ENCODE data around the gene NOX4.
"Not testable (repeated sequence)": the region's sequence is repeated elsewhere in the genome, so short reads cannot be mapped to it uniquely, and the experiment has no call there.

Gene NOX4

GRCh38 chr11:89308272-89308671 is 182.9 kb downstream of the NOX4 start:
- H3K27me3 ChIP-seq (ENCODE audit: control insufficient read depth, insufficient read depth, low read length); H3K36me3 ChIP-seq (ENCODE audit: control insufficient read depth, insufficient read depth, low read length); H3K9me3 ChIP-seq (ENCODE audit: control insufficient read depth, insufficient read depth, low read depth, low read length); H3K9ac ChIP-seq (ENCODE audit: low read length); H3K4me3 ChIP-seq (ENCODE audit: low read depth, low read length); H3K4me1 ChIP-seq (ENCODE audit: control insufficient read depth, insufficient read depth, low read length); H3K27ac ChIP-seq (ENCODE audit: low read depth, low read length): not testable (repeated sequence)

GRCh38 chr11:89303029-89303428 is 188.1 kb downstream of the NOX4 start:
- not testable (repeated sequence) for H3K9me3 ChIP-seq (ENCODE audit: control insufficient read depth, insufficient read depth, low read depth, low read length); H3K4me3 ChIP-seq (ENCODE audit: low read depth, low read length); H3K27ac ChIP-seq (ENCODE audit: low read depth, low read length); H3K9ac ChIP-seq (ENCODE audit: low read length); H3K4me1 ChIP-seq (ENCODE audit: control insufficient read depth, insufficient read depth, low read length); H3K27me3 ChIP-seq (ENCODE audit: control insufficient read depth, insufficient read depth, low read length); H3K36me3 ChIP-seq (ENCODE audit: control insufficient read depth, insufficient read depth, low read length)

GRCh38 chr11:89295023-89295422 is 196.2 kb downstream of the NOX4 start:
- H3K27ac ChIP-seq (ENCODE audit: low read depth, low read length); H3K9ac ChIP-seq (ENCODE audit: low read length): not testable (repeated sequence)

GRCh38 chr11:89293965-89294679 is 197.1 kb downstream of the NOX4 start:
- no peaks in the 10 kb centered on the region for H3K36me3 ChIP-seq (ENCODE audit: control insufficient read depth, insufficient read depth, low read length)
- H3K9ac ChIP-seq (ENCODE audit: low read length): no peak overlapping the region
- no peak overlapping the region for H3K27ac ChIP-seq (ENCODE audit: low read depth, low read length)
- H3K4me1 ChIP-seq (ENCODE audit: control insufficient read depth, insufficient read depth, low read length): 0 out of 2 replicates have a peak, but pooled peaks cover 3% of the 10 kb centered on the region
- H3K4me3 ChIP-seq (ENCODE audit: low read depth, low read length): peak overlapping the region; percentile 61
- H3K9me3 ChIP-seq (ENCODE audit: control insufficient read depth, insufficient read depth, low read depth, low read length): no peaks in the 10 kb centered on the region
- H3K27me3 ChIP-seq (ENCODE audit: control insufficient read depth, insufficient read depth, low read length): no peaks in the 10 kb centered on the region

More at GRCh38 chr11:89295023-89295422, 196.2 kb downstream of the NOX4 start:
- H3K9me3 ChIP-seq (ENCODE audit: control insufficient read depth, insufficient read depth, low read depth, low read length); H3K36me3 ChIP-seq (ENCODE audit: control insufficient read depth, insufficient read depth, low read length); H3K4me1 ChIP-seq (ENCODE audit: control insufficient read depth, insufficient read depth, low read length); H3K27me3 ChIP-seq (ENCODE audit: control insufficient read depth, insufficient read depth, low read length); H3K4me3 ChIP-seq (ENCODE audit: low read depth, low read length): not testable (repeated sequence)

GRCh38 chr11:89288004-89288403 is 203.2 kb downstream of the NOX4 start:
- H3K4me3 ChIP-seq (ENCODE audit: low read depth, low read length); H3K4me1 ChIP-seq (ENCODE audit: control insufficient read depth, insufficient read depth, low read length); H3K36me3 ChIP-seq (ENCODE audit: control insufficient read depth, insufficient read depth, low read length); H3K9me3 ChIP-seq (ENCODE audit: control insufficient read depth, insufficient read depth, low read depth, low read length); H3K27ac ChIP-seq (ENCODE audit: low read depth, low read length); H3K9ac ChIP-seq (ENCODE audit: low read length); H3K27me3 ChIP-seq (ENCODE audit: control insufficient read depth, insufficient read depth, low read length): not testable (repeated sequence)

- H3K4me3 ChIP-seq (ENCODE audit: low read depth, low read length); H3K36me3 ChIP-seq (ENCODE audit: control insufficient read depth, insufficient read depth, low read length); H3K27ac ChIP-seq (ENCODE audit: low read depth, low read length); H3K9me3 ChIP-seq (ENCODE audit: control insufficient read depth, insufficient read depth, low read depth, low read length); H3K9ac ChIP-seq (ENCODE audit: low read length); H3K4me1 ChIP-seq (ENCODE audit: control insufficient read depth, insufficient read depth, low read length); H3K27me3 ChIP-seq (ENCODE audit: control insufficient read depth, insufficient read depth, low read length): not testable (repeated sequence)
Observed at GRCh38 chr11:89286601-89287000, 204.6 kb downstream of the NOX4 start.

- H3K9me3 ChIP-seq (ENCODE audit: control insufficient read depth, insufficient read depth, low read depth, low read length); H3K36me3 ChIP-seq (ENCODE audit: control insufficient read depth, insufficient read depth, low read length); H3K9ac ChIP-seq (ENCODE audit: low read length); H3K27ac ChIP-seq (ENCODE audit: low read depth, low read length); H3K27me3 ChIP-seq (ENCODE audit: control insufficient read depth, insufficient read depth, low read length); H3K4me3 ChIP-seq (ENCODE audit: low read depth, low read length); H3K4me1 ChIP-seq (ENCODE audit: control insufficient read depth, insufficient read depth, low read length): not testable (repeated sequence)
Observed at GRCh38 chr11:89281032-89281677, 210.0 kb downstream of the NOX4 start.

GRCh38 chr11:89279176-89279575 is 212.0 kb downstream of the NOX4 start:
- Histone ChIP-seq H3K4me3 (ENCODE audit: low read depth, low read length) (no peak overlapping the region), H3K27me3 (ENCODE audit: control insufficient read depth, insufficient read depth, low read length) (no peaks in the 10 kb centered on the region), H3K36me3 (ENCODE audit: control insufficient read depth, insufficient read depth, low read length) (no peaks in the 10 kb centered on the region), H3K9me3 (ENCODE audit: control insufficient read depth, insufficient read depth, low read depth, low read length) (no peaks in the 10 kb centered on the region), H3K27ac (ENCODE audit: low read depth, low read length) (no peak overlapping the region), H3K4me1 (ENCODE audit: control insufficient read depth, insufficient read depth, low read length) (peaks cover 11% of the 10 kb centered on the region), H3K9ac (ENCODE audit: low read length) (no peak overlapping the region)

- peaks cover 6% of the 10 kb centered on the region for H3K4me1 ChIP-seq (ENCODE audit: control insufficient read depth, insufficient read depth, low read length)
- H3K4me3 ChIP-seq (ENCODE audit: low read depth, low read length): no peak overlapping the region
- H3K27me3 ChIP-seq (ENCODE audit: control insufficient read depth, insufficient read depth, low read length): no peaks in the 10 kb centered on the region
- no peaks in the 10 kb centered on the region for H3K36me3 ChIP-seq (ENCODE audit: control insufficient read depth, insufficient read depth, low read length)
- no peak overlapping the region for H3K9ac ChIP-seq (ENCODE audit: low read length)
- no peaks in the 10 kb centered on the region for H3K9me3 ChIP-seq (ENCODE audit: control insufficient read depth, insufficient read depth, low read depth, low read length)
- no peak overlapping the region for H3K27ac ChIP-seq (ENCODE audit: low read depth, low read length)
Observed at GRCh38 chr11:89275966-89276365, 215.2 kb downstream of the NOX4 start.

Data from HUES6 (cell line).